Stomach (tissue), 9 donors: ENCODE results near the gene CALN1. TPM values are rescaled to one million over a fixed set of nuclear protein-coding genes. Genes with fewer than 3 reads are reported as not detected.

Source experiments
- DNase-seq, 2 donors: peaks; one replicate each; pipeline versions ENCODE4 v3.0.0 to v3.0.0-alpha.2; 2013 to 2019
- H3K27ac ChIP-seq, 5 donors: fragments of 200-600 bp in 4 of 5; sonication (generic) in 4 of 5; one replicate each; pipeline ENCODE4 v1.5.1; 2013 to 2019; ENCODE audit warnings: mild to moderate bottlenecking in 1 of 5, moderate library complexity in 1 of 5
- H3K27me3 ChIP-seq, 3 donors: fragments of 200-600 bp; sonication (generic); one replicate each; pipeline ENCODE4 v1.5.1; 2017 to 2019; ENCODE audit warnings: mixed run types in 1 of 3
- H3K36me3 ChIP-seq, 4 donors: fragments of 200-600 bp; sonication (generic); 1 replicate in 3 of 4; 2 replicates in 1 of 4; pipeline ENCODE4 v1.5.1; 2016 to 2019
- H3K4me1 ChIP-seq, 4 donors: fragments of 200-600 bp; sonication (generic); one replicate each; pipeline ENCODE4 v1.5.1; 2016 to 2019
- H3K4me3 ChIP-seq, 4 donors: fragments of 200-600 bp; sonication (generic) in 3 of 4; one replicate each; pipeline ENCODE4 v1.5.1; 2016 to 2019; ENCODE audit warnings: mild to moderate bottlenecking in 1 of 4
- H3K9me3 ChIP-seq, 4 donors: fragments of 200-600 bp; sonication (generic); one replicate each; pipeline ENCODE4 v1.5.1; 2016 to 2019
- EP300 ChIP-seq: sonication (generic); formaldehyde crosslinking; IDR thresholded peaks from one replicate; pipeline ENCODE4 v1.6.1; 2017; ENCODE audit warnings: antibody characterized with exemption
- POLR2A ChIP-seq, 4 donors: fragments of 450-650 bp; IDR thresholded peaks; one replicate each; pipeline ENCODE4 v1.6.1; 2016; ENCODE audit warnings: antibody characterized with exemption in 4 of 4, control low read depth in 2 of 4, mild to moderate bottlenecking in 1 of 4, moderate library complexity in 1 of 4
- POLR2AphosphoS5 ChIP-seq, 3 donors: sonication (generic); formaldehyde crosslinking; IDR thresholded peaks; one replicate each; pipeline ENCODE4 v1.6.1; 2016; ENCODE audit warnings: antibody characterized with exemption in 3 of 3
- WGBS, 5 donors: extraction: QIAGEN DNeasy Blood & Tissue Kit in 3 of 5; methylation state at CpG; one replicate each; pipeline versions ENCODE4 v1.1.5 to v1.1.7; 2013 to 2018; 5-methylcytosine and 5-hydroxymethylcytosine counted together
- intact Hi-C: fragments of 100-400 bp; cut with DNase I; formaldehyde crosslinking; loops from one replicate; pipeline ENCODE4 v1.15.1; 2023; ENCODE audit warnings: low total_unique reads
- polyA plus RNA-seq, 3 donors: library from polyadenylated mRNA; stranded (reverse); fragments of 200-250 nt; gene quantifications; one replicate each; pipeline ENCODE4 v1.2.3, GENCODE V29; 2013
- total RNA-seq, 5 donors: library from RNA; depleted of rRNA; stranded (reverse); fragments of >200 nt; gene quantifications; one replicate each; pipeline versions ENCODE4 v1.1.0 to v1.2.3, GENCODE V29; 2014 to 2016
- TF ChIP-seq, protein P1 (sequence below), 7 experiments: fragments of 450-650 bp in 4 of 7; fragments of 200-600 bp in 3 of 7; sonication (generic) in 3 of 7; IDR thresholded peaks; one replicate each; pipeline ENCODE4 v1.5.1; 2016 to 2019; ENCODE audit warnings: antibody characterized with exemption in 7 of 7, control low read depth in 2 of 7, mild to moderate bottlenecking in 1 of 7
- donor health status: healthy with polysubstance abuse.
- donor health status: Bipolar disorder and iron deficiency.
- donor health status: healthy.

Gene CALN1
- total and polyA plus RNA-seq, 8 donors = under 0.01 to 51.9 (median 0.37) TPM; not detected in 5

DNA sequence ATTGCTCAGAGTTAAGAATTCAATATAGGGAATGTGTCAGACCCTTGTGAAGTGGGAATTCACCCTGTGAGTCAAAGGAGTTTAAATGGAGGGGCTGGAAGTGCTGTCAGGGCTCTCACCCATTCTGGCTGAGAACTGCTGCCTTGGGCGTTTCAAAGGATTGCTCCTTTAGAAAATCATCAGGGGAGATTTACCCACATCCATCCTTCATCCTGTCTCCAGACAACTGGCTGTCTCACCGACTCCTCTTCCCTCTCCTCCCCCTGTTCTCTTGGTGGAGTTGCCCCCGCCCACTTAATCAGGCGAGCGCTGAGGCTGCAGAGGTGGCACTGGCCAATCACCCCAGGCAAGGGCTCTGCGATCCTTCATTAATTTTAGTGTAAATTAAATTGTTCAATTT, 554.8 kb downstream of the CALN1 start:
- no peaks in the 10 kb centered on the region for H3K4me1 ChIP-seq
- H3K9me3 ChIP-seq = no peaks in the 10 kb centered on the region
- H3K27ac ChIP-seq = no peak overlapping the region
- WGBS, 5 donors = 68 to 83% (median 75%) methylated on average over 6 of the region's 6 CpGs
- no peaks in the 10 kb centered on the region for H3K36me3 ChIP-seq
- TF ChIP-seq, protein P1, sequence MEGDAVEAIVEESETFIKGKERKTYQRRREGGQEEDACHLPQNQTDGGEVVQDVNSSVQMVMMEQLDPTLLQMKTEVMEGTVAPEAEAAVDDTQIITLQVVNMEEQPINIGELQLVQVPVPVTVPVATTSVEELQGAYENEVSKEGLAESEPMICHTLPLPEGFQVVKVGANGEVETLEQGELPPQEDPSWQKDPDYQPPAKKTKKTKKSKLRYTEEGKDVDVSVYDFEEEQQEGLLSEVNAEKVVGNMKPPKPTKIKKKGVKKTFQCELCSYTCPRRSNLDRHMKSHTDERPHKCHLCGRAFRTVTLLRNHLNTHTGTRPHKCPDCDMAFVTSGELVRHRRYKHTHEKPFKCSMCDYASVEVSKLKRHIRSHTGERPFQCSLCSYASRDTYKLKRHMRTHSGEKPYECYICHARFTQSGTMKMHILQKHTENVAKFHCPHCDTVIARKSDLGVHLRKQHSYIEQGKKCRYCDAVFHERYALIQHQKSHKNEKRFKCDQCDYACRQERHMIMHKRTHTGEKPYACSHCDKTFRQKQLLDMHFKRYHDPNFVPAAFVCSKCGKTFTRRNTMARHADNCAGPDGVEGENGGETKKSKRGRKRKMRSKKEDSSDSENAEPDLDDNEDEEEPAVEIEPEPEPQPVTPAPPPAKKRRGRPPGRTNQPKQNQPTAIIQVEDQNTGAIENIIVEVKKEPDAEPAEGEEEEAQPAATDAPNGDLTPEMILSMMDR (IDR thresholded peaks at IDR 0.05) = no peak
- TF ChIP-seq EP300 (no peak), POLR2A (IDR thresholded peaks at IDR 0.05) (no peak), POLR2AphosphoS5 (IDR thresholded peaks at IDR 0.05) (no peak)
- no peaks in the 10 kb centered on the region for H3K27me3 ChIP-seq
- no peak for DNase-seq
- intact Hi-C loops = no loop called here
- no peak overlapping the region for H3K4me3 ChIP-seq

GRCh38 chr7:71854546-71855397, 557.4 kb downstream of the CALN1 start:
- no peaks in the 10 kb centered on the region for H3K36me3 ChIP-seq
- 56 to 69% (median 67%) methylated on average over 12 of the region's 12 CpGs for WGBS, 5 donors
- H3K9me3 ChIP-seq = no peaks in the 10 kb centered on the region
- H3K4me1 ChIP-seq = no peaks in the 10 kb centered on the region
- H3K27me3 ChIP-seq = no peaks in the 10 kb centered on the region
- DNase-seq = no peak
- H3K27ac ChIP-seq = no peak overlapping the region
- intact Hi-C loops = no loop called here
- no peak overlapping the region for H3K4me3 ChIP-seq
- no peak for TF ChIP-seq POLR2AphosphoS5 (IDR thresholded peaks at IDR 0.05)
- TF ChIP-seq POLR2A (IDR thresholded peaks at IDR 0.05) = no peak
- TF ChIP-seq, protein P1 (IDR thresholded peaks at IDR 0.05) = no peak
- TF ChIP-seq EP300 = no peak

GRCh38 chr7:71851776-71852498, 560.2 kb downstream of the CALN1 start:
- H3K4me3 ChIP-seq = no peak overlapping the region
- no peaks in the 10 kb centered on the region for H3K4me1 ChIP-seq
- TF ChIP-seq POLR2AphosphoS5 (IDR thresholded peaks at IDR 0.05) (no peak), POLR2A (IDR thresholded peaks at IDR 0.05) (no peak), EP300 (no peak)
- TF ChIP-seq, protein P1 (IDR thresholded peaks at IDR 0.05) = no peak
- DNase-seq = no peak
- no peaks in the 10 kb centered on the region for H3K36me3 ChIP-seq
- WGBS, 5 donors = 72 to 80% (median 77%) methylated on average over 9 of the region's 9 CpGs
- intact Hi-C loops = no loop called here
- H3K9me3 ChIP-seq = peaks cover 0 to 6% (median 0%) of the 10 kb centered on the region in 4 donors
- no peaks in the 10 kb centered on the region for H3K27me3 ChIP-seq
- H3K27ac ChIP-seq = no peak overlapping the region

DNA sequence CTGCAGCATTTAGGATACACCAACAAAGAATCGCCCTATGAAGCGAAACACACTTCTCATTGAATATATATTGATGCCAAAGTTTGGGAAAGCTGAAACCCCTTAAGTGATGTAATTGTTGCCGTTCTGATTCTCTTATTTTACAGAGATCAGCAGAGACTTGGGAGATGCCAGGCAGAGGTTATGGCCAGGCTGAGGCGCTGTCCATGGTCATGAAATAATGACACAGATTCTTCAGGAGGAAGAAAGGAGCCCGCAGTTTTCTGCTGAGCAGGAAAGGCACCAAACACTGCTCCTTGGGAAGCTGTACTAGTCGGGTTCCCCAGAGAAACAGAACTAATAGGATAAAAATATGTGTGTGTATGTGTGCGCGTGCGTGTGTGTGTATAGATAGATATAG, 566.0 kb downstream of the CALN1 start:
- WGBS, 5 donors = 70 to 80% (median 74%) methylated on average over 9 of the region's 9 CpGs

More for the DNA sequence above, 566.0 kb downstream of the CALN1 start:
- Histone ChIP-seq H3K9me3 (peaks cover 0 to 6% (median 0%) of the 10 kb centered on the region in 4 donors), H3K27me3 (no peaks in the 10 kb centered on the region), H3K4me1 (no peaks in the 10 kb centered on the region), H3K27ac (no peak overlapping the region), H3K4me3 (no peak overlapping the region), H3K36me3 (no peaks in the 10 kb centered on the region)
- DNase-seq = peak in 1 of 2 donors; percentile 23
- intact Hi-C loops = no loop called here
- TF ChIP-seq, protein P1 (IDR thresholded peaks at IDR 0.05) = no peak
- no peak for TF ChIP-seq EP300
- TF ChIP-seq POLR2AphosphoS5 (IDR thresholded peaks at IDR 0.05) = no peak
- no peak for TF ChIP-seq POLR2A (IDR thresholded peaks at IDR 0.05)
